GM20000 (cell line): Measurements from ENCODE around the gene ALDH3A1.

Source experiments
- DNase-seq: peaks from one replicate; pipeline ENCODE4 v3.0.0; 2012; ENCODE audit warnings: low spot score
- CTCF ChIP-seq: IDR thresholded peaks from 2 replicates; pipeline ENCODE4 v1.5.1; 2012; ENCODE audit warnings: mild to moderate bottlenecking, control low read depth; ENCODE audit errors: extremely low read depth, missing control alignments

ALDH3A1 gene

GRCh38 chr17:19780846-19781245 lies 32.7 kb upstream of the ALDH3A1 start:
- no peak for TF ChIP-seq CTCF
- DNase-seq: no peak

DNA sequence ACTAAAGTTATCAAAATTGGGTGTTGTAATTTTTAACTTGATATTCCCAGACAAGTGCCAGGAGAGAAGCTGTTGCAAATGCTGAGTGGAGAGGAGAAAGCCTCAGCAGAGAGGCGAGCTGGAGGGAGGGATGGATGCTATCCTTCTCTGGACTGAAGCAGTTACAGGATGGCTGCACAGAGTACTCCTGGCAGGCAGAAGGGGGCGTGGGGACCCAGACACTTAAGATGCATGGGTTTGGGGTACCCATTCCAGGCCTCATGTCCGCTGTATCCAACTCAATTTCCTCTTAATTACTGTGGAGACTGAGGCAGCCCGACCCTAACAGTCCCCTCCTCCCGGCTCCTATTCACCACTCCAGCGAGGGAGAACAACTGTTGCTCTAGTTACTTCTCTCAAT lies 25.4 kb upstream of the ALDH3A1 start:
- no peak for TF ChIP-seq CTCF
- no peak for DNase-seq

DNA sequence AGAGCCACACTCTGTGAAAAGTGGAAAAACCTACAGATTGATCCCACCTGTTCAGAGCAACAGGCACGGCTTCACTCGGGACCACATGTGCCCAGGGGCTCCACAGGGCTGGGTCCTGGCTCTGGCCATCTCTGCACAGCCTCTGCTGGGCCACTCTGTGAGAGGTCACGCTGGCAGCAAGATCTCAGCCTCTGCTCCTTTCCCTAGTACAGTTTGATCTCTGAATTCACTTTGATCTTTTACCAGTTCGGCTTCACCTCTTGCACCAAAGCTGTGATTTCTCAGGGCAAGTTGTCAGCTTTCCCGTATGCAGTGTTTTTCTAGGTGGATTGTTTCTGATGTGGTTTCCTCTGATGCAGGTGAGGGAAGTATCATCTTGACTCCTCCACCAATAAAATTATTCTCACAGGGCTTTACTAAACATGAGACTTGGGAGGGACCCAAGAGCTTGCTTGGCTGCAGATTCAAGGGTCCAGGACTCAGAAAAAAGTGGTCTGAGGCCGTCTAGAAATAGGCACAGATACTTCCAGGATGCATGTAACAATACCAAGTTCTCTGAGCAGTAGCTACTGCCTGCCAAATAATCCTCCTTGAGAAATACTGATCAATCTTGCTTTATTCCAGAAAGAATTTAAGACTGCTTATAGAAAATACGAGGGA lies 24.0 kb upstream of the ALDH3A1 start:
- TF ChIP-seq CTCF: no peak

DNA sequence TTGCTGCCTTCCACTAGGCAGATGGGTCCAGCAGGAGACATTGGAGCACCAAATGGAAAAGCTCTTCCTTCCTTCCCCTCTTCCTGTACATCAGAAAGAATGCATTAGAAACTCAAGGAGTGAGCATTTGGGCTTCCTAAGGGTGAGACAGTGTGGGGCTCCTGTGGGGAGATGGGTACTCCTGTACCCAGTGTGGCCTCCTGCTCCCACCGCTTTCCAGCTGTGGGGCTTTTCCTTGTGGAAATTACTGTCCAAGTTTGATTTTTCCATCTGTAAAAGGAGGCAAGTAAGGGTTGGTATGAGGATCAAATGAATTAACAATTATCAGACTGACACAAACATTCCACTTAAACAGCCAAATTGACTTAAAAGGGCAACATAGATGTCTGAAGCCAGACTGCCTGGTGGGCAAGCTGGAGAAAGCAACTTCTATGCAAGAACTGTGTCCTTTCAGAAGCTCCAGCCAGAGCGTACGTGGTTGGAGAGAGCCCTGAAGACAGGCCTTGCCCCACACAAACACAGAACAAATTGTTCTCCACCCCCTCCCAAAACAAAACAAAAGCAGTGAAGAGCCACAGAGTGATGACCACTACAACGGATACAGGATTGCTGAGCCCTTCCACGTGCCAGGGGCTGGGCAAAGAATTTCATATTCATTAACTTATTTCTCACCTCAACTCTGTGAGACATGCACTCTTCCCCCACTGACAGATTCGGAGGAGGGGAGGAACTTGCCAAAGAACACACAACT lies 23.1 kb upstream of the ALDH3A1 start:
- DNase-seq: no peak
- no peak for TF ChIP-seq CTCF

More for the DNA sequence above, 24.0 kb upstream of the ALDH3A1 start:
- peak; percentile 11 for DNase-seq

- no peak for TF ChIP-seq CTCF
- DNase-seq: no peak
These were observed 22.0 kb upstream of the ALDH3A1 start for GRCh38 chr17:19769946-19770652.

GRCh38 chr17:19768046-19768782 lies 20.1 kb upstream of the ALDH3A1 start:
- DNase-seq: peak; percentile 45

More at GRCh38 chr17:19768046-19768782, 20.1 kb upstream of the ALDH3A1 start:
- TF ChIP-seq CTCF: no peak
